GM21390 (cell line): Measurements from ENCODE around the gene RELB.
A peak's percentile ranks its signal among the peaks of the same experiment; 100 is the strongest.

ENCODE experiments used
- ATAC-seq: cut with Tn5 transposase; IDR thresholded peaks from one replicate; pipeline ENCODE4 v1.9.1; 2021; ENCODE audit not compliant: unreplicated experiment

RELB gene

DNA sequence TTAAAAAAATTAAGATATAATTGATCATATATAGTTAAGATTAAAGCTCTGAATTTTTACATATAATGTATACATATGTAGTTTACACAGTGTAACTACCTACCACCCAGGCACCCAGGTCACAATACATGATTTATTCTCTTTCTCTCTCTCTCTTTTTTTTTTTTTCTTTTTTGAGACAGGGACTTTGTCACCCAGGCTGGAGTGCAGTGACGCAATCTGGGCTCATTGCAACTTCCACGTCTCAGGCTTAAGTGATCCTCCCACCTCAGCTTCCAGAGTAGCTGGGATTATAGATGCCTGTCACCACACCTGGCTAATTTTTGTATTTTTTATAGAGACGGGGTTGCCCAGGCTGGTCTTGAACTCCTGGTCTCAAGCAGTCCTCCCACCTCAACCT, 18.8 kb downstream of the RELB start:
- ATAC-seq: no peak

DNA sequence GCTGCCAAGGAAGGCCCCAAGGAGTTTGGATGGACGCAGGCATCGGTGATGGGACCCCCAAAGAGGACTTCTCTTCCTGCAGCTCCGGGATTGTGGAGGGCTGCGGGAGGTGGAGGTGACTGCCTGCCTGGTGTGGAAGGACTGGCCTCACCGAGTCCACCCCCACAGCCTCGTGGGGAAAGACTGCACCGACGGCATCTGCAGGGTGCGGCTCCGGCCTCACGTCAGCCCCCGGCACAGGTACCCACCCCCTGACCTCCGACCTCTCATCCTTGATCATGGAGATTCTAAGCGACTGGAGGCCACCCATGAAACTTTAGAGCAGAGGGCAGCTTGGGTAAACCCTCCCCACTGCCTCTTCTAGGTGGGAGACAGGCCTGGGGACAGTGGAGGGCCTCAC, 20.7 kb downstream of the RELB start:
- no peak for ATAC-seq

DNA sequence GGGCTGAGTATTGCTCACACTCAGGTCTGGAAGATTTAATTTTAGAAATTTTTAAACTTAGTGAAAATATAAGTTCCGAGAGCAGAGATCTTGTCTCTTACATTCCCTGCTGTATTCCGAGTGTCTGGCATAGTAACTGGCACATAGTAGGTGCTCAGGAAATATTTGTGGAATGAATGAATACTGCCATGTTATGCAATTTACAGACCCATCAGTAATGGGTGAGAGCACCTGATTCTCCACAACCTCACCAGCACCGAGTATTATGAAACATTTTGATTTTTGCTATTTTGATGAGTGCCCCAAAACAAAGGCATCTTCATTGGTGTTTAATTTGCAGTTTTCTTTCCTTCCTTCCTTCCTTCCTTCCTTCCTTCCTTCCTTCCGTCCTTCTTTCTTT, 21.8 kb downstream of the RELB start:
- no peak for ATAC-seq

DNA sequence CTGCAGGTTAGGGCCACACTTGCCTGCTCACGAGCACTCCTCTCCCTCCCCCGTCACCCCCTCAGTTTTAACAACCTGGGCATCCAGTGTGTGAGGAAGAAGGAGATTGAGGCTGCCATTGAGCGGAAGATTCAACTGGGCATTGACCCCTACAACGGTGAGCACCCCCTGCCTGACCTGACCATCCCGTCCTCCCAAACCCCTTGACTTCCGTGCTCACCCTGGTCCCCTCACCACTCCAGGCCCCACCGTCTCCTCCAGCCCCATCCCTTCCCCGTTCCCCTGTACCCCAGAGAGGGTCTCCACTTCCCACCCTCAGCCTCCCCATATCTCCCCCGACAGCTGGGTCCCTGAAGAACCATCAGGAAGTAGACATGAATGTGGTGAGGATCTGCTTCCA, 24.0 kb downstream of the RELB start:
- ATAC-seq: no peak

DNA sequence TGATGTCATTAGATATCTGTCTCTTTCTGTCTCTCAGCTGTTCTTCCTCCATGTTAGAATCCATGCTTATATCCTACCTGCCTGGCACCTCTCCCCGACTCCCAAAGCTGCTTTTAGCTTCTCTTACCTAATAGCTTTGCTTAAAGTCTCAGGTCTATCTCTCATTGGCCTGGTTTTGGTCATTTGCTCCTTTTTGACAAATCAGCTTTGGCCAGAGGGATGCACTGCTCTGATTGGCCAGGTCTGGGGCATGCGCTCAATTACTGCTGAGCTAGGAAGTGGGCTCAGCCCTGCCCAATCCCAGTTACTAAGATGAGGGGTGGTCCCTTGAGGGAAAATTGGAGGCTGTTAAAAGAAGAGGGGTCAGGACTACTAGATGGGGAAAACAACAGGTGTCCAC, 26.1 kb downstream of the RELB start:
- ATAC-seq: no peak

DNA sequence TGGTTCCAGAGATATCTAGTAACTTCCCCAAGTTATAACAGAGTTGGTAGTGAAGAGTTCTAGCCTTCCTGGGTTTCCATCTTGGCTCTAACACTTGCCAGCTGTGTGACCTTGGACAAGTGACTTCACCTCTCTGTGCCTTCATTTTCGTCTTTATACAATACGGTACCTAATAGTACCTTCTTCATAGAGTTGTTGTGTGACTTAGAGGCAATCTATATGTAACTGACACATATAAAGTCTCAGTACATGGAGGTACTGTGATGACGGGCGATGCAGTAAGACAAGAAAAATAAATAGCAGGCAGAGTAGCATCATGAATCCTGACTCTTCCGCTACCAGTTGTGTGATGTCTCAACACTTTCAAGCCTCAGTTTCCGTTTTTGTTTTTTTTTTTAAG, 29.6 kb downstream of the RELB start:
- no peak for ATAC-seq

DNA sequence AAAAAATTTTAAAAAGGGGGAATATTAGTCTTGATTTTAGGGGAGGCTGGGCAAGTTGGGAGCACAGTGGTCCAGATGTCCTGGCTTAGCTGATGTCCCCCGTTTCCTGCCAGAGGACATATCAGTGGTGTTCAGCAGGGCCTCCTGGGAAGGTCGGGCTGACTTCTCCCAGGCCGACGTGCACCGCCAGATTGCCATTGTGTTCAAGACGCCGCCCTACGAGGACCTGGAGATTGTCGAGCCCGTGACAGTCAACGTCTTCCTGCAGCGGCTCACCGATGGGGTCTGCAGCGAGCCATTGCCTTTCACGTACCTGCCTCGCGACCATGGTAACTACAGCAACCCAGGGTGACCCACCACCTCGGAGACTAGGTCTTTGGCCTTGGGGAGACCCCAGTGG, 31.2 kb downstream of the RELB start:
- no peak for ATAC-seq

DNA sequence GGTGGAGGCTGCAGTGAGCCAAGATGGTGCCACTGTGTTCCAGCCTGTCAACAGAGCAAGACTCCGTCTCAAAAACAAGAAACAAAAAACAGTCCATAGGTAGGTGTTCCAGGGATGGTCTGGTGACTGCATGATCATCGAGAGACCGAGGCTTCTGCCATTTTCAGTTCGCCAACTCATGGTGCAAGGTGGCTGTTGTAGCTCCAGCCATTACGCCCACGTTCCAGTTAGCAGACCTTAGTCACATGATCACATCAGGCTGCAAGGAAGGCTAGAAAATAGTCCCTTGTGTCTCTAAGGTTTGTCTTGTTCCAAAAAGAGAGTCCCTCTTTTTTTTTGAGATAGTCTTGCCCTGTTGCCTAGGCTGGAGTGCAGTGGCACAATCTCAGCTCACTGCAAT, 34.5 kb downstream of the RELB start:
- no peak for ATAC-seq

DNA sequence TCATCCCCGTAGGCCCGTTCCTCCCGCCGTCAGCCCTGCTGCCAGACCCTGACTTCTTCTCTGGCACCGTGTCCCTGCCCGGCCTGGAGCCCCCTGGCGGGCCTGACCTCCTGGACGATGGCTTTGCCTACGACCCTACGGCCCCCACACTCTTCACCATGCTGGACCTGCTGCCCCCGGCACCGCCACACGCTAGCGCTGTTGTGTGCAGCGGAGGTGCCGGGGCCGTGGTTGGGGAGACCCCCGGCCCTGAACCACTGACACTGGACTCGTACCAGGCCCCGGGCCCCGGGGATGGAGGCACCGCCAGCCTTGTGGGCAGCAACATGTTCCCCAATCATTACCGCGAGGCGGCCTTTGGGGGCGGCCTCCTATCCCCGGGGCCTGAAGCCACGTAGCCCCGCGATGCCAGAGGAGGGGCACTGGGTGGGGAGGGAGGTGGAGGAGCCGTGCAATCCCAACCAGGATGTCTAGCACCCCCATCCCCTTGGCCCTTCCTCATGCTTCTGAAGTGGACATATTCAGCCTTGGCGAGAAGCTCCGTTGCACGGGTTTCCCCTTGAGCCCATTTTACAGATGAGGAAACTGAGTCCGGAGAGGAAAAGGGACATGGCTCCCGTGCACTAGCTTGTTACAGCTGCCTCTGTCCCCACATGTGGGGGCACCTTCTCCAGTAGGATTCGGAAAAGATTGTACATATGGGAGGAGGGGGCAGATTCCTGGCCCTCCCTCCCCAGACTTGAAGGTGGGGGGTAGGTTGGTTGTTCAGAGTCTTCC, 36.3 kb downstream of the RELB start:
- ATAC-seq: no peak

DNA sequence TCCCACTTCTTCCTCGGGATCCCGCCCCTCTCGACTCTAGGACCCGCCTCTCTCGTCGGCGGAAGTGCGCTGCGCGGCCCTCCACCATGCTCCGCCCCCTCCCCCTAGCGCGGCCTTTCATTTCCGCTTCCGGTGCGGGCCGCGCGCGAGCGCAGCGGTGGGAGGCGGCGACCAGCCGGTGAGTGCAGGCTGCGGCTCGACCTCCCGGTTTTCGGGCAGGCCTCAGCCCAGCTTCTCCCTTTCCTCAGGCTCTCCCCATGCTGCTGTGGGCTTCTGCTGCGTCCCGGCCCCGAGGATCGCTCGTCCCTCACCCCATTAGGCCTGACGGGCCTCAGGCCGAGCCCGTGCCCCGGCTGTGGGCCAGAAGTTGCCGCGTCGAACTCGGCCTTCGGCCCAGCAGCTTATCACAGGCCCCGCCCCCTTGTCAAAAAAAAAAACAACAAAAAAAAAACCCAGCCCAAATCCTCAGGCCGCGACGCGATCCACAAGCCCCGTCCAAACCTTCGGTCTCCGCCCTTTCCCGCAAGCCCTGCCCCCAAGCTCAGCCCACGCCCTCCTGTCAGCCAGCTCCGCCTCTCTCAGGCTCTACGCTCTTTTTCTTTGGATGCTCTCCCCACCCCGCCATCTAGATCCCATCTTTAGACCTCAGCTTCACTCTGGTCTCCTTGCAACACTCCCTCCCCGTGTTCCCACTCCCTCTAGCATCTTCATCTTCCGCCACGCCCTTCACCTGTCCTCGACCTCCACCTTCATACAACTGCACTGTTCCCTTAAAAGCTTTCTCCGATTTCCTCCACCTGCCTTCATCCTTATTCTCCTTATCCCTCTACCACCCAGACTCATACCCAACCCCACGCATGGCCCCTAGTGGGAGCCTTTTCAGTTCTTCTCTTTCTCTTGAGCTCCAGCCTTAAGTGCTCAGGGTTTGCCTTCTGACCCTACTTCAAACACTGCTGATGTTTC, 37.9 kb downstream of the RELB start, which contains the start of gene CLASRP:
CLASRP (plus strand) TSS at position 115 of the 963 bp plus-strand sequence. CDS start 1,168 bp downstream, outside the sequence.
- ATAC-seq: peak; percentile 93

DNA sequence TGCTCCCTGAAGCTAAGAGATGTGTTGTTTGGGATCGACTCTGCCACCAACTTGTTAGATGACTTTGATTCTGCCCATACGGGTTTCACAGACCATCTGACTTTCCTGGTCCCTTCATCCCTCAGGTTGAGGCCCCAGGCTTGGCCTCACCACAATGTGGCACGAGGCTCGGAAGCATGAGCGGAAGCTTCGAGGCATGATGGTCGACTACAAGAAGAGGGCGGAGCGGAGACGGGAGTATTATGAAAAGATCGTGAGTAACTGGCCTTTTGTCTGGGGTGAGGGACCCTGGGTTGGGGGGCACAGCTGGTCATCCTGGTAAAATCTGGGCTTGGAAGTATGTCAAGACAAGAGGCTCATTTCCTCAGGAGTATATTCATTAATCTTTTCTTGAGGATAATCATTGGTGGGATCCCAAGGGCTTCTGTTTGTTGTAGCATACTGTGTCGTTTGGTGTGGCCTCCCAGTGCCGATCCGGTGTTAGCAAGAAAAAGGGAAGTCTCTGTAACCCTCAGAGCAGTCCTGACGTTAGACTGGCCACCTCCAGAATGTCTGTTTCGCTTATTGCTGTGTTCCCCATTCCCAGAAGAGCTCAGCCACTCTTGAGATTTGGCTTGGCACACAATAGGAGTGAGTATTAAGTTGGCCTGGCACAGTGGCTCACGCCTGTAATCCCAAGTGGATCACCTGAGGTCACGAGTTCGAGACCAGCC, 39.0 kb downstream of the RELB start:
- no peak for ATAC-seq

DNA sequence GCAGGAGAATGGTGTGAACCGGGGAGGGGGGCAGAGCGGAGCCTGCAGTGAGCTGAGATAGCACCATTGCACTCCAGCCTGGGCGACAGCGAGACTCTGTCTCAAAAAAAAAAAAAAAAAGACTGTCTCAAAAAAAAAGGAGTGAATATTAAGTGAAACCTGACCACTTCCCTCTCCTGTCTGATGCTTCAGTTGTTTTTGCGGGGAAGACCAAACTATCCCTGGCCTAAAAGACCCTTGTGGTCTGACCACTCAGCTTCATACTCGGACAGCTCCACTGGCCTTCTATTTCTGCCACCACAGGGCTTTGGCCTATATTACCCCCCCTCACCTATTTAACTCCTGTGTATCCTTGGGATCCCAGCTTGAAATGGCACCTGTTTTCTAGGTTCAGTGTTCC, 39.9 kb downstream of the RELB start:
- no peak for ATAC-seq

DNA sequence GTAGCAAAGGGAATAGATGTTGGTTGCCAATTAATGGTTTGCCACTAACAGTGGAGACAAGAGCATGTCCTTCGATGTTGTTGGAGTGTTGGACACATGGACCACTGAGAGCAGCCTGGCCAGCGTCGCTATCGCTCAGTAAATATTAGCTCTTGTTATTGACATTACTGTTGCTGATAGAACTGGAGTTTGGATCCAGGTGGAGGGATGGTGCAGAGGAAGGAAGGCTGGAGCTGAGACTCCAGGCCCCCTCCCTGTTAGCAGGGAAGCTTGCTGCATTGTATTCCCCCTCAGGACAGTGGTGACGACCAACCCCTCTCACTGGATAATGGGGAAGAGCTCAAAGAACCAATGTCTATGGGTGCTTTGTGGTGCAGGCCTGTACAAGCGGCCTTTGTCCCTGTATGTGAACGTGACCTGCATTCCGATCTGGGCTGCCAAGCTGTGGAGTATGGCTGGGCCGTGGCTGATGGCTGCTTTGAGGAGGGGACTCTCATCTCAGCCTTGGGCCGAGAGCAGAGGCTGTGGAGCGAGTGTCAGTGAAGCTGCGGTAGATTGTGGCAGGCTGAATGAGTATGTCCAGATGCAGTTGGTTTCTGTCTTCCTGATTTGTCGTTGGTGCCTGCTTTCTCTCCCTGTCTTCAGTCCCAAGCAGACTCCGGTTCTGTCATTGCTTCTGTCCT, 44.5 kb downstream of the RELB start:
- ATAC-seq: no peak

DNA sequence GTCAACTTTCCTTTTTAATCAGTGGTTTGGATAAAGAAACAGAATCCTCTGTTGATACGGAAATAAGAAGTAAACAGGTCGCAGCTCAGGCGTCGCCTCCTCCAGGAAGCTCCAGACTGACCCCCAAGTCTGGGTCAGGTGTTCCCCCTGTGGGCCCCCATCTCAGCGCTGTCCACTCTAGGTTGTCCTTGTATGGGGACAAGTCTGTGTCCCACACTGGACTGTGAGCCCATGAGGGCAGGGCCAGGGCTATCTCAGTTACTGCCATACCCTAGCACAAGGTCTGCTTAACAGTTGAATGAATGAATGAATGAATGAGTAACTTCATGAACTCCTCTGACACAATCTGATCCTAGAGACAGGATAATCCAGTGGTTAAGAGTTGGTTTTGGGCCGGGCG, 45.1 kb downstream of the RELB start:
- ATAC-seq: no peak

DNA sequence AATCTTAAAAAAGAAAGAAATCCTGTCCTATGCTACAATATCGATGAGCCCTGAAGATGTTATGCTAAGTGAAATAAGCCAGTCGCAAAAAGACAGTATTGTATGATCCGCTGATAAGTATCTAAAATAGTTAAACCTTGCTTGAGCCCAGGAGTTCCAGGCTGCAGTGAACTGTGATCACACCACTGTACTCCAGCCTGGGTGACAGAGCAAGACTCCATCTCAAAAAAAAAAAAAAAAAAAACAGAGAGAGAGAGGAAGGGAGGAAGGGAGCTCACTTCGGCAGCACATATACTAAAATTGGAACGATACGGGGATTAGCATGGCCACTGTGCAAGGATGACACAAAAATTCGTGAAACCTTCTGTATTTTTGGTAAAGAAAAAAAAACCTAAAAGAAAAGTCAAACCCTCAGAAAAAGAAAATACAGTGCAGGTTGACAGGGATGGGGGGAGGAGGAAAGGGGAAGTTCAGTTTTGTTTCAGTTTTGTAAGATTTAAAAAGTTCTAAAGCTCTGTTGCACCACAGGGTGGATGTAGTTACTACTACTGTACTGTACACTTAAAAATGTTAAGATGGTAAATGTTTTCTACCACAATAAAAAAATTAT, 46.0 kb downstream of the RELB start:
- ATAC-seq: no peak

DNA sequence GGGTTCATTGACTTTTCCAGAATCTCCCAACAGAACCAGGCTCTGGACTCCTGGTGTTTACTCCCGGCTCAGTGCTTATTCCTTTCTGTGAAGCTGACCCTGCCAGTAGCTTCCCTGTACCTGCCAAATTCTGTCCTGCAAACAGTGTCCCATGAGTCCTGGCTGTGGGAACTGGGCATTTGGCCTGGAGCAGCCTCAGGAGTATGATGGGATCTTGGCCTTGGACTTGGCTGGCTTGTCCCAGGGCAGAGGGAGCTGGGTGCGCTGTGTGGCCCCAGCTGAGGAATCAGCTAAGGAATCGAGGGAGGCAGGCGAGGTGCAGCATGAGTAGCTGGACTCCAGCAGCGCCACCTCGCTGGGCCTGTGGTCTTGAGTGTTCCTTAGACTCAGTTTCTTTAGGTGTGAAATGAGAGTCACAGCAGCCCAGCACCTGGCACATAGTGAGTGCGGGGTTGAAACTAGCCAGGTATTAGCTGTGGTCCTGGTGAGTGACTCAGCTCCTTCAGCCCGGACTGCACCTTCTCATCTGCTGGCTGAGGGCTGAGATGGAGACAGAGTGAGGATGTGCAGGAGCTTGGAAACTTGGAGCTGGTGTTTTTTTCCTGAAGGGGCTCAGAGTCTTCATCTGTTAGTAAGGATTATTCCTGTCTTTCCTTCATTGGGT, 47.9 kb downstream of the RELB start:
- ATAC-seq: no peak

DNA sequence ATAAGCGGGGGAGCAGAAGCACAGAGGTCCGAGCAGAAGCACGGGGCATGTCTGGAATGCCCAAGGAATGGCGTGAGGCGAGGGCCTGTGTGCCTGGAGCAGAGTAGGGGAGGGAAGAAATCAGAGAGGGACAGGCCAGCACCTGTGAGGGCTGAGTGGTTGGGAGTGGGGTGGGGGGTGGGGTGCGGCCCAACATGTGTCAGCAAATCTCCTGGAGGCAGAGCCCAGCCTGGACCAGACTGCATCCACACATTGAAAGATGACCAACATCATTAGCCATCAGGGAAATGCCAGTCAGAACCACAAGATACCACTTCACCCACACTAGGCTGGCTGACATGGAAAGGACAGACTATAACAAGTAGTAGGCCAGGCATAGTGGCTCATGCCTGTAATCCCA, 48.8 kb downstream of the RELB start:
- no peak for ATAC-seq

DNA sequence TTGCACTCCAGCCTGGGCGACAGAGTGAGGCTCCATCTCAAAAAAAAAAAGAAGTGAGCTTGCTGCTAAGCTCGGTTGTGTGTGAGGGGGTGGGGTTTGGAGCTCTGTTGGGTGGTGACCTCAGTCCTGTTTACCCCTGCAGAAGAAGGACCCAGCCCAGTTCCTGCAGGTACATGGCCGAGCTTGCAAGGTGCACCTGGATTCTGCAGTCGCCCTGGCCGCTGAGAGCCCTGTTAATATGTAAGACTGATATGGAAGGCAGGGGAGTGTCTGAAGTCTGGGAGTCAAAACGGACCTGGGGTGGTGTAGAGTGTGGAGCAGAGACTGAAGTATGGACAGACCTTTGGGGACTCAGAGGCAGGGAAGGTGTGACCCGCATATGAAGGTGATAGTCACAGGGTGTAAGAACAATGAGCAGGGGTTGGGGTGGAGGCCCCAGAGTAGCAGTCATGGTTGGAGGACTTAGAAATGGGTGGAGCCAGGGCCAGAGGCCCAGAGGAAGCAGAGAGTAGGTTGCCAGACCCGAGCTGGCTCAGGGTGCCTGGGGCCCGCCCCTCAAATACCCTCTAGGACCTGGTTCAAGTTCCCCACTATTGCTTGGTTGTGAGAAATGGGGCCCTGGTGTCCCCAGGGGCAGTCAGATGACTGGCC, 50.8 kb downstream of the RELB start:
- no peak for ATAC-seq

DNA sequence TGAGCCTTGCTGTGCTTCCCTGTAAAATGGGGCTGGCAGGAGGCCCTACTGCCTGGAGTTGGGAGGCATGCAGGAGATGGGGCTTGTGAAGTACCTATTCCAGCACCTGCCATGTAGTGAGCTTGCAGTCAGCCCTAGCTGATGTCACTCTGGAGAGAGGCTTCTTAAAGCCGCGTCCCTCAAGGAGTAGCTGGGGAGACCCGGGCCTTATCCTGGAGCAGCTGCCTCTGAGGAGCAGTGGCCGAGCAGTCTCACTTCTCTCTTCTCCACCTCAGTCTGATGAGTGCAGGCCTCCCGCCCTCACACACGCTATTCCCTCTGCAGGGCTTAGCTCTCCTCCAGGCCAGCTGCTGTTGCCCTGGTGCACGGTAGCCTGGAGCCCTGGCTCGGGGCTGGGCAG, 55.6 kb downstream of the RELB start:
- ATAC-seq: no peak
